Karpas-422 (cell line): Measurements from ENCODE around the gene DIPK1C. TPM values are rescaled to one million over a fixed set of nuclear protein-coding genes. Genes with fewer than 3 reads are reported as not detected.

Experiments used
- DNase-seq: peaks from one replicate; pipeline ENCODE4 v3.0.0-alpha.2; 2015
- H2AFZ ChIP-seq: fragments of 200-600 bp; sonication (generic); 2 replicates; pipeline ENCODE4 v1.6.1; 2014; ENCODE audit warnings: antibody characterized with exemption, low read length, mixed read lengths
- H3K27ac ChIP-seq: fragments of 200-600 bp; sonication (generic); 2 replicates; pipeline ENCODE4 v1.5.1; 2014; ENCODE audit warnings: mild to moderate bottlenecking, low read length, moderate library complexity
- H3K27me3 ChIP-seq: fragments of 200-600 bp; sonication (generic); 2 replicates; pipeline ENCODE4 v1.6.1; 2014; ENCODE audit warnings: low read length, mixed read lengths
- H3K36me3 ChIP-seq: fragments of 200-600 bp; sonication (generic); 2 replicates; pipeline ENCODE4 v1.6.1; 2014; ENCODE audit warnings: low read length, mixed read lengths; ENCODE audit not compliant: insufficient read depth
- H3K4me1 ChIP-seq: fragments of 200-600 bp; sonication (generic); 2 replicates; pipeline ENCODE4 v1.6.1; 2014; ENCODE audit warnings: mild to moderate bottlenecking, low read length, mixed read lengths
- H3K4me2 ChIP-seq: fragments of 200-600 bp; sonication (generic); 2 replicates; pipeline ENCODE4 v1.6.1; 2014; ENCODE audit warnings: low read length, low read depth, mild to moderate bottlenecking; ENCODE audit not compliant: poor library complexity, severe bottlenecking
- H3K4me3 ChIP-seq: fragments of 200-600 bp; sonication (generic); 2 replicates; pipeline ENCODE4 v1.5.1; 2014; ENCODE audit warnings: mild to moderate bottlenecking, antibody characterized with exemption, low read length, mixed read lengths
- H3K79me2 ChIP-seq: fragments of 200-600 bp; sonication (generic); 2 replicates; pipeline ENCODE4 v1.6.1; 2014; ENCODE audit warnings: mild to moderate bottlenecking, low read length, mixed read lengths
- H3K9ac ChIP-seq: fragments of 200-600 bp; sonication (generic); 2 replicates; pipeline ENCODE4 v1.6.0; 2014; ENCODE audit warnings: low read length
- H3K9me2 ChIP-seq: fragments of 200-600 bp; sonication (generic), shearing (Covaris generic); replicated peaks from 2 replicates; pipeline ENCODE4 v1.6.0; 2014; ENCODE audit warnings: mild to moderate bottlenecking, low read length, moderate library complexity; ENCODE audit not compliant: insufficient read depth
- H3K9me3 ChIP-seq: fragments of 300-700, 200-600 bp; sonication (generic); 2 replicates; pipeline ENCODE4 v1.6.1; 2014; ENCODE audit warnings: low read length, mixed read lengths
- H4K20me1 ChIP-seq: fragments of 200-600 bp; sonication (generic); 2 replicates; pipeline ENCODE4 v1.6.1; 2014; ENCODE audit warnings: mild to moderate bottlenecking, antibody characterized with exemption, low read length, low read depth; ENCODE audit not compliant: insufficient read depth
- total RNA-seq: library from RNA; depleted of rRNA; stranded (reverse); fragments of >200 nt; shearing (Covaris generic); gene quantifications from 2 replicates; pipeline ENCODE4 v1.2.3, GENCODE V29; 2014; ENCODE audit warnings: low replicate concordance

The DIPK1C gene
- total RNA-seq, 1 experiment from 2014 or later: not detected

DNA sequence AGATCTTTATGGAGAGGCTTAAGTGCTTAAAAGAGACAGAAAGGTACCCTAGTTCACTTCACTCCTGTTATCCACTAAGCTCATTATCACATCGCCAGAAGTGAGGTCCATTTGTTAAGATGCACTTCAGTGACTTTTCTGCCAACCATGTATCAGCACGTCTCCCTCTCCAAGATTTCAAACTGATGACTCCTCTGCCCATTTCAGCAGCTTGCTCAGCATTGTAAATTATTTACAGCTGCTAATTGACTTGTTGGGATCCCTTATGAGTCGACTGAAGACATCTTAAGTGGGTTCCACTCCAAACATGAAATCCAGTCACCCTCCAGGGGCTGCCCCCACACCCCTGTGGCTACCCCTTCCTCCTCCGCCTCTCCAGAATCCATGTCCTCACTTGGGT, 37.3 kb downstream of the DIPK1C start:
- Histone ChIP-seq H3K4me2 (no peak overlapping the region), H3K9me2 (no peaks in the 10 kb centered on the region), H2AFZ (no peak overlapping the region), H3K4me3 (no peak overlapping the region), H3K9ac (no peak overlapping the region), H3K27ac (no peak overlapping the region), H3K4me1 (no peaks in the 10 kb centered on the region), H3K27me3 (no peaks in the 10 kb centered on the region), H3K36me3 (no peaks in the 10 kb centered on the region), H3K9me3 (no peaks in the 10 kb centered on the region), H3K79me2 (no peaks in the 10 kb centered on the region), H4K20me1 (no peaks in the 10 kb centered on the region)
- DNase-seq: no peak

DNA sequence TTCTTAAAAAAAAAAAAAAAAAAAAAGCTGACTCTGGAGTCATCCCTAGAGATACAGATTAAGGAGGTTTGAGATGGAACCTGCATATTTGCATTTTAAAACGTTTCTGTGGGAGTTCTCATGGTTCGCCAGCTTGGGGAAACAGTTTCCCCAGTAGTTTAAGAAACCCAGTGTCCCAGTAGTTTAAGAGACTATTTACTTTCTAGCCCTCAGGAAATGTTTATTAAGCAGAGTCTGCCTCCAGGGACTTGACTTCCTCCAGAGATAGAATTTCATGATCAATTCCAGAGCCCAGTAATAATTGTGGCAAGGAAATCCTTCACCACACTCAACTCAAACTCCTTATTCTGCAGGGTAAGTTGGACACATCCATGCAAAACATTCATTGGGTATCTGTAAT, 39.1 kb downstream of the DIPK1C start:
- H3K4me3 ChIP-seq: no peak overlapping the region
- H3K36me3 ChIP-seq: no peaks in the 10 kb centered on the region
- no peaks in the 10 kb centered on the region for H3K9me2 ChIP-seq
- DNase-seq: no peak
- H3K9me3 ChIP-seq: no peaks in the 10 kb centered on the region
- no peak overlapping the region for H2AFZ ChIP-seq
- H3K4me1 ChIP-seq: no peaks in the 10 kb centered on the region
- H3K27me3 ChIP-seq: no peaks in the 10 kb centered on the region
- H3K9ac ChIP-seq: no peak overlapping the region
- H3K79me2 ChIP-seq: no peaks in the 10 kb centered on the region
- no peak overlapping the region for H3K27ac ChIP-seq
- no peak overlapping the region for H3K4me2 ChIP-seq
- no peaks in the 10 kb centered on the region for H4K20me1 ChIP-seq

DNA sequence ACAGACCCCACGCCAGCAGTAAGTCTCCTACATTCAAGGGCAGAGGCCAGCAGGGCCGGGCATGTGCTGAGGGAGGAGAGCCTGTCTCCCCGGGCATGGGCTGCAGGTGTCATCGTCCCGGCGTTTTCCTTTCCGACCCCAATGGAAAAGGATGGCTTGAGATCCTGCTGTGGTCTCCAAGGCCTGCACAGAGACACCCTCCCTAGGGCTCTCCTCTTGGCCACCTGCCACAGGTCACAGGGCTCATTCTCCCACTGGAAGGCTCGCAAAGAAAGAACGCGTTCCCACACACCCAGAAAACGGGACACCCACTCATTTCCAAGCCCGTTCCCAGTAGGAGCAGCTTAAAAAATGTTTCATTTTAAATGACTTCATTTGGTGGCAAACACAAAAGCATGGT, 41.0 kb downstream of the DIPK1C start:
- no peaks in the 10 kb centered on the region for H3K79me2 ChIP-seq
- H3K9me3 ChIP-seq: no peaks in the 10 kb centered on the region
- no peaks in the 10 kb centered on the region for H3K36me3 ChIP-seq
- no peaks in the 10 kb centered on the region for H4K20me1 ChIP-seq
- no peak overlapping the region for H3K9ac ChIP-seq
- no peaks in the 10 kb centered on the region for H3K9me2 ChIP-seq
- no peak overlapping the region for H3K4me3 ChIP-seq
- H3K27ac ChIP-seq: no peak overlapping the region
- H3K4me1 ChIP-seq: no peaks in the 10 kb centered on the region
- DNase-seq: no peak
- no peaks in the 10 kb centered on the region for H3K27me3 ChIP-seq
- H3K4me2 ChIP-seq: no peak overlapping the region
- H2AFZ ChIP-seq: no peak overlapping the region

DNA sequence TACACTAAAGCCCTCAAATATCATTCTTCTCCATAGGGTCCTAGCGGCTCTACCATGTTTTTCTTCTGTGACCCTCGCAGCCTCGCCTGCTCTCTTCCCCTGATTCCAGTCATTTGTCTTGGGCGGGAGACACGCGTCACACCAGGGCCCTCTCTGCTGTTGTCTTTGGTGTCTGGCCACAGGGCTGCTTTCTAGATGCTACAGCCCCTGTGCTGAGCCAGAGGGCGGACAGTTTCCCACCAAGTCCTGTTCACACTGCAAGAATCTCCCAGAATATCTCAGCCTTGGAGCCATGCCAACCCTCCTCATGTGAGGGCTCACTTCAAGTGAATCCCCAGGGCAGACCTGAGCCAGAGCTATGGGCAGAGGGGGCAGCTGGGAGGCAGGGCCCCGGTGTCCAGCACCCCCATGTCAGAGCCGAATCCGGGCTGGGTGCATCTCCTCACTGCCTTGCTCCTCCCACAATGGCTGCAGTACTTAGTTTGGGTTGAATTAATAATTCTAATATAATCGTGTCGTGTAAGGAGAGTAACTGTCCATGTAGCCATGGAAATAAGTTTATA, 42.1 kb downstream of the DIPK1C start:
- H3K9me2 ChIP-seq: no peaks in the 10 kb centered on the region
- no peaks in the 10 kb centered on the region; the same call in 1 of the 2 replicates for H3K27me3 ChIP-seq
- no peak overlapping the region for H3K9ac ChIP-seq
- H3K27ac ChIP-seq: no peak overlapping the region
- no peak overlapping the region for H3K4me2 ChIP-seq
- H3K9me3 ChIP-seq: no peaks in the 10 kb centered on the region
- H4K20me1 ChIP-seq: no peaks in the 10 kb centered on the region
- no peaks in the 10 kb centered on the region for H3K4me1 ChIP-seq
- DNase-seq: no peak
- H3K4me3 ChIP-seq: no peak overlapping the region
- no peaks in the 10 kb centered on the region for H3K79me2 ChIP-seq
- H2AFZ ChIP-seq: no peak overlapping the region
- no peaks in the 10 kb centered on the region for H3K36me3 ChIP-seq

DNA sequence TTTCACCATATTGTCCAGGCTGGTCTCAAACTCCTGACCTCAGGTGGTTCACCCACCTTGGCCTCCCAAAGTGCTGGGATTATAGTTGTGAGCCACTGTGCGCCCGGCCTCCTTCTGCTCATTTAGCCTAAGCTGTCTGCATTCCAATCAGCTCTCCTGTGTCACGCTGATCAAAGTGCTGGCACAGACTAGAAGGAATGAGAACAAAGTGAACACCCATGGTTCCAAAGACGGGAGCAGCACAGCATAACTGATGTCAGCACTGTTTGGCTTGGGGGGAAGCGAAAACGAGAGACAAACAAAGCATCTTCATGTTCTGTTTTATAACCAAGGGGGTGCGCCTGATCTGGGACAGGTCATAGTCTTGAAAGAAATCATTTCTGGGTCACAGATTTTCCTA, 43.3 kb downstream of the DIPK1C start:
- no peak overlapping the region for H3K9ac ChIP-seq
- H2AFZ ChIP-seq: no peak overlapping the region
- no peak overlapping the region for H3K27ac ChIP-seq
- no peaks in the 10 kb centered on the region for H3K9me2 ChIP-seq
- no peaks in the 10 kb centered on the region; the same call in 1 of the 2 replicates for H3K27me3 ChIP-seq
- DNase-seq: no peak
- H3K36me3 ChIP-seq: no peaks in the 10 kb centered on the region
- H3K4me1 ChIP-seq: no peaks in the 10 kb centered on the region
- no peaks in the 10 kb centered on the region for H4K20me1 ChIP-seq
- H3K4me3 ChIP-seq: no peak overlapping the region
- H3K9me3 ChIP-seq: no peaks in the 10 kb centered on the region
- H3K4me2 ChIP-seq: no peak overlapping the region
- H3K79me2 ChIP-seq: no peaks in the 10 kb centered on the region

DNA sequence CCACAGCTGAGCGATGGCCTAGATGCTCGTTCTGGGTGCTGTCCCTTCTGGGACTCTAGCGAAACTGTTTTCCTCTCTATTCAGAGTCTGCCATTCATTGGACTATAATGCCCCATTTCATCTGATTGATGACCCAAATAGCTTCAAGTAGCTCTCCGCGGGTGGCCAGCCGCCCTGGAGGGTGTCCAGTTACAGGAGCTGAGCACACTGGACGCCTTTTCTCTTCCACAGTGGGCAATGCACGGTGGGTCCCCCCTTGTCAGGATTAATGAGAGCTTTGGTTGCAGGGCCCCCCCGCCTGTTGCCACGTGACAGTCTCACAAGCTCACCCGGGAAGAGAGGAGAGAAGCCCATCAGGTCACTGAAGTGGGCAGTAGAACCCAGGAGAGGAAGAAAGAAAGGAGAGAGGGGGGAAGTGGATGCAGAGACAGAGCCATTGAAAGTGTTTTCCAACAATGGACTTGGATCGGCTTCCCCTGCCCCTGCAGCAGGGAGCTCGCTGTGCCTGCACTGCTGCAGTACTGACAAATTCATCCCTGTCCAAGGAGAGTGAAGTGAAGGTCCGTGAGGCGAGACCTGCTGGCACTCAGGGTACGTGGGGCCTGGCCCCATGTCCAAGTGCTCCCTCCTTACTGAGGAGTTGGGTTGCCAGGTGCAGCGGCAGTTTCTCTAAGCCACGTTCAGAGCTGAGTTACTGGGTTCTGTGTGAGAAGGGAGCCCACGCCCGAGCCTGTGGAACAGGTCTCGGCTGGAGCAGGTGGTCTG, 44.8 kb downstream of the DIPK1C start:
- no peak for DNase-seq
- no peaks in the 10 kb centered on the region; the same call in 1 of the 2 replicates for H3K27me3 ChIP-seq

DNA sequence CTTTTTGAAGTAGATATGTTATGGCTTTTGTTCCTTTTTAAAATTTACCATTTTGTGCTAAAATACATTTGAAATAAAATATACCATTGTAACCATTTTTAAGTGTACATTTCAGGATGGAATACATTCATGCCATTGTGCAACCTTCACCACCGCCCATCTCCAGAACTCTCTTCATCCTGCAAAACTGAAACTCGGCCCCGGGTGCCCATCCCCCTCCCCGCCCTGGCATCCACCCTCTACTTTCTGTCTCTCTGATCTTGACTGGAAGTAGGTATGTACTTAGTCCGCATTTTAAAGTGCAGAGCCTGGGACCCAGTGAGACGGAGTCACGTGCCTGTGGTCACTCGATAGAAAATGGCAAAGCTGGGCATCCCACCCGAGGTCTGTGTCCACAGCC, 45.6 kb downstream of the DIPK1C start:
- Histone ChIP-seq H2AFZ (no peak overlapping the region), H3K27me3 (no peaks in the 10 kb centered on the region; the same call in 1 of the 2 replicates), H3K9me2 (no peaks in the 10 kb centered on the region), H3K4me3 (no peak overlapping the region), H3K36me3 (no peaks in the 10 kb centered on the region), H3K4me1 (peaks cover 5% of the 10 kb centered on the region), H4K20me1 (no peaks in the 10 kb centered on the region), H3K4me2 (no peak overlapping the region), H3K27ac (no peak overlapping the region), H3K9me3 (no peaks in the 10 kb centered on the region), H3K9ac (no peak overlapping the region), H3K79me2 (no peaks in the 10 kb centered on the region)
- DNase-seq: no peak

More for the DNA sequence above, 44.8 kb downstream of the DIPK1C start:
- Histone ChIP-seq H3K27ac (no peak overlapping the region), H3K4me1 (peaks cover 5% of the 10 kb centered on the region), H2AFZ (no peak overlapping the region), H3K36me3 (no peaks in the 10 kb centered on the region), H3K9me3 (no peaks in the 10 kb centered on the region), H3K79me2 (no peaks in the 10 kb centered on the region), H3K9me2 (no peaks in the 10 kb centered on the region), H3K4me2 (no peak overlapping the region), H4K20me1 (no peaks in the 10 kb centered on the region), H3K9ac (no peak overlapping the region), H3K4me3 (no peak overlapping the region)

DNA sequence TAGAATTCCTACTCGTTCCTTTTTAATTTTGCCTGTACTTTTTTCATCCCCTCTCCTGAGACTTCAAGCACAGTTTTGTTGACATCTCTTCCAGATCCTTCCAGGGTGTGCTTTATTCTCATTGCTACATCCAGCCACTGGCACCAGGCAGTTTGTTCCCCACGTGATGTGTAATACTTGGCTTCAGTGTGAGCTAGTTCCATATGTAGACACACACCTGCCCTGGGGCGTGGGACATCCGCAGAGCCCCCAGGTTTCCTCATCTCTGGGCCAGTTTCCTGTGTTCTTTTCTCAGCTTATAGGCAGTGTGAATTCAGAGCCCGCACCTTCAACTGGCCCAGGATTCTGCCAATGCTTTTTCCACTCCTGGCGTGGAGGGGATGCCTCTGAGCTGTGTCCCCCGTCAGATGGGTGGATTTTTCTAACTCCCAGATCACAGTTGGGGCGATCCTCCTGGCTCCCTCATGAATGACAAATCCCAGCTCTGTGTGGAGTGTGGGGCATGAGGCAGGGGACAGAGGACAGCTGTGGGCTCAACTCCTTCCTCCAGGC, 46.6 kb downstream of the DIPK1C start:
- no peak for DNase-seq

More for the DNA sequence above, 46.6 kb downstream of the DIPK1C start:
- H3K4me3 ChIP-seq: no peak overlapping the region
- no peaks in the 10 kb centered on the region; the same call in 1 of the 2 replicates for H3K27me3 ChIP-seq
- H3K79me2 ChIP-seq: no peaks in the 10 kb centered on the region
- no peaks in the 10 kb centered on the region for H3K9me2 ChIP-seq
- H4K20me1 ChIP-seq: no peaks in the 10 kb centered on the region
- no peak overlapping the region for H3K4me2 ChIP-seq
- no peak overlapping the region for H3K27ac ChIP-seq
- peaks cover 5% of the 10 kb centered on the region for H3K4me1 ChIP-seq
- H2AFZ ChIP-seq: no peak overlapping the region
- H3K9me3 ChIP-seq: no peaks in the 10 kb centered on the region
- no peaks in the 10 kb centered on the region for H3K36me3 ChIP-seq
- no peak overlapping the region for H3K9ac ChIP-seq
